Duodenal mucosa (tissue), 2 donors: ENCODE results near the gene IMPA2.
A peak's percentile ranks its signal among the peaks of the same experiment; 100 is the strongest.
"Not testable (repeated sequence)": the region's sequence is repeated elsewhere in the genome, so short reads cannot be mapped to it uniquely, and the experiment has no call there.

Source experiments
- H3K27ac ChIP-seq: one replicate; pipeline ENCODE4 v1.7.0; 2013; ENCODE audit warnings: low read depth, low read length
- H3K27me3 ChIP-seq, 2 donors: one replicate each; pipeline ENCODE4 v1.7.0; 2013; ENCODE audit warnings: low read length in 2 of 2, control low read depth in 1 of 2; ENCODE audit not compliant: insufficient read depth in 2 of 2, control insufficient read depth in 1 of 2
- H3K36me3 ChIP-seq, 2 donors: one replicate each; pipeline ENCODE4 v1.7.0; 2013; ENCODE audit warnings: low read length in 2 of 2, control low read depth in 1 of 2; ENCODE audit not compliant: insufficient read depth in 2 of 2, control insufficient read depth in 1 of 2
- H3K4me1 ChIP-seq, 2 donors: one replicate each; pipeline ENCODE4 v1.7.0; 2013; ENCODE audit warnings: low read length in 2 of 2, control low read depth in 1 of 2; ENCODE audit not compliant: insufficient read depth in 2 of 2, control insufficient read depth in 1 of 2
- H3K4me3 ChIP-seq, 2 donors: one replicate each; pipeline ENCODE4 v1.7.0; 2013; ENCODE audit warnings: low read length in 2 of 2, low read depth in 1 of 2
- H3K9ac ChIP-seq, 2 donors: one replicate each; pipeline ENCODE4 v1.7.0; 2013; ENCODE audit warnings: low read length in 2 of 2, low read depth in 1 of 2
- H3K9me3 ChIP-seq, 2 donors: one replicate each; pipeline ENCODE4 v1.7.0; 2013; ENCODE audit warnings: low read length in 2 of 2, control low read depth in 1 of 2; ENCODE audit not compliant: control insufficient read depth in 1 of 2

IMPA2 gene

DNA sequence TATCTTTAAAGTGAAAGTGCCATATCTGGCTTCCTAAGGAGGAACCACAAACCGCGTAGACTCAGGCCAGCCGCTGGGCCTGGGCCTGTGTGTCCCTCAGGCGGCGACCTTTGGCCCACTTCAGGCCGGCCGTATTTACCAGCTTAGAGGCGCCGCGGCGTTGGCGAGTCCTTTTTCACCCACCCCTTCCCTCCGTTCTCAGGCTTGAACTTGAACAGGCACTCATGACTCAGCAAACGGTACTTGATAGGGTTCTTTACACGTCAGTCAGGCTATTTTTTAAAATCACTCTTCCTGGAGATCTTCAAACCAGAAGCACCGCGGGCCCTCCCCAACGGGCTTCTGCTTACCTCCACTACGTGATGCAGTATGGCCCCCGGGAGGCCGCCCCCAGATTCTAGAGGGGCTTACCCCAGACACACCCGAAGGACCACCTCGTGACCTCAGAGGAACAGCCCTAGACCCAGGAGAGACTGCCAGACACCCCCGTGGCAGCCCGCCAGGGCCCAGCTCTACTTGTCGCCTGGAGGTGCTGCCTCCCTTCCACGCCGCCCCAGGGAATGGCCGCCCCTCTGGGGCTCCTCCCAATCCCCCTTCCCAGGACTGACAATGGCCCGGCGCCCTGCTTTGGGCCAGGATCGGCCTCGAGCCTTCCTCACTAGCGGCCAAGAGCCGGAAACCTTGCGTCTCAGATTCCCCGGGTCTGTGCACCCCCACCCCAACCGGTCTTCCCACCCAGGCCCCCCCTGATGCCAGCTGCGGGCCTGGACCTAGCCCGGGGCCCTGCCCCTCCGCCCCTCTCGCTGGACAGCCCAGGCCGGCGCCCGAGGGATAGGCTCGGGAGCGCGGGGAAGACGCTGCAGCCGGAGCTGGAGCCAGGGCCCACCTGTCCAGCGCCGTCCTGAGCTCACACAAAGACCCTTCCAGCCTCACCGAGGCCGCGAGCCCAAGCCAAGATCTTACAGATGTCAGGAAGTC, 33.8 kb upstream of the IMPA2 start:
- Histone ChIP-seq H3K27me3 (no peaks in the 10 kb centered on the region), H3K27ac (peak overlapping the region; percentile 81), H3K9ac (peak overlapping the region; percentile 69 to 77), H3K4me3 (peak overlapping the region; percentile 71 to 76), H3K36me3 (no peaks in the 10 kb centered on the region), H3K9me3 (no peaks in the 10 kb centered on the region), H3K4me1 (peaks cover 6 to 7% of the 10 kb centered on the region in 2 donors)

DNA sequence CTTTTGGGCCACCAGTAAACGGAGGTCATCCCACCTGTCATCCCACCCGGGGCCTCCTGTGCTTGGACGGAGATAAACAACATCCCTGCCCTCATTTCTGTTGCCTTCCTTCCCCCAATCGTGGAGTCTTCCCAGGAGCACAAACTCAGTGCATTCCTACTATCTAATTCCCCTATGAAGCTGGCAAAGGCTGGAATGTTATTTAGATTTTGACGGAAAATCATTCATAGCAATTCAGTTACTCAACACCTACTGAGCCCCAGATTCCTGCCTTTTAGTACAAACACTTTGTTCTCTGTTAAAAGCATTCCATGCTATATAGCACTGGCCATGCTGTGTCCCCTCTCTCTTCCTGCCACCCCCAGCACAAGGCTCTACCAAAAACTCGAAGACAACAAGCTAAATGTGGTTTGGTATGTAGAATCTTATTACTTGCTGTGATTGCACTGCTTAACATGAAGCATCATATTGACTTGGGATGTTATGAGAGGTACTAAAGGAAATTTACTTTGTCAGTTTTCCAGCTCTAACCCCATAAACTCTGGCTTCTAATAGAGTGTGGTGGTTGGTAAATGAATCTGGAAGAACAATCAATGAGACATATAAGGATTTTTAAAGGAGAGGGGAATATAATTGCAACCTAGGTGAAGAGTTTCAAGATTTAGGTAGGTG, 32.3 kb upstream of the IMPA2 start:
- Histone ChIP-seq H3K4me3 (no peak overlapping the region), H3K36me3 (no peaks in the 10 kb centered on the region), H3K9me3 (no peaks in the 10 kb centered on the region), H3K27ac (no peak overlapping the region), H3K27me3 (no peaks in the 10 kb centered on the region), H3K9ac (no peak overlapping the region), H3K4me1 (peaks cover 6 to 7% of the 10 kb centered on the region in 2 donors)

DNA sequence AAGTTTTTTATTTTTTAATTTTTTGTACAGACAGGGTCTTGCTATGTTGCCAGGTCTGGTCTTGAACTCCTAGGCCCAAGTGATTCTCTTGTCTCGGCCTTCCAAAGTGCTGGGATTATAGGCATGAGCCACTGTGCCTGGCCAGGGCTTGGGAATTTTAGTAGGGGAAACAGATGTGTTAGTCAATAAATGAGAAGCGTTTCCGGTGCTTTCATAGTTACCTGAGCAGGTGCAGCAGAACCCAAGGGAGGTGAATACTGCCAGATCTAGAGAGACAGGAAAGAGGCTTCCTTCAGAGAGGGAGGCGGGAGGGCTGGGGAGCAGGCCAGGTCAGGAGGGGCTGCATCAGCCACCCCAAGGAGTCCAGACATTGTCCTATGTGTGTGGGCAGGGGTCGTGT, 30.5 kb upstream of the IMPA2 start:
- H3K9ac ChIP-seq, result no peak overlapping the region
- H3K27me3 ChIP-seq, result no peaks in the 10 kb centered on the region
- H3K4me1 ChIP-seq, result peaks cover 6 to 7% of the 10 kb centered on the region in 2 donors
- H3K36me3 ChIP-seq, result no peaks in the 10 kb centered on the region
- no peak overlapping the region for H3K27ac ChIP-seq
- no peaks in the 10 kb centered on the region for H3K9me3 ChIP-seq
- no peak overlapping the region for H3K4me3 ChIP-seq

DNA sequence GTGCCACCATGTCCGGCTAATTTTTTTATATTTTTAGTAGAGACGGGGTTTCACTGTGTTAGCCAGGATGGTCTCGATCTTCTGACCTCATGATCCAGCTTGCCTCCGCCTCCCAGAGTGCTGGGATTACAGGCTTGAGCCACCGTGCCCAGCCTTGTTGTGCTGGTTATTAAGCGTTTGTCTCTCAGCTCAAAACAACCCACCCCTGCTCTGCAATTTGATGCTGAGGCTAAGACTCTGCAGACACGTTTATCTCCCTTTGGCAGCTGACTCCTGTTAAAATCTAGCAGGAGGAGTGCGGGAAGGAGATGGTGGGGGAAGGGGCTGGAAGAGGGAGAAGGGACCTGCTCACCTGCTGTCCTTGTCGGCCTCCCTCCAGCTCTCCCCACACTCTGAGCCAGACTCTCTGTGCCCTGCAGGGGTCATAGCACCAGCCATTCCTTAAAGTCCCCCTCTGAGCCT, 29.9 kb upstream of the IMPA2 start:
- Histone ChIP-seq H3K9me3 (peaks cover 0 to under 1% of the 10 kb centered on the region in 2 donors), H3K9ac (no peak overlapping the region), H3K4me1 (peaks cover 5 to 6% of the 10 kb centered on the region in 2 donors), H3K36me3 (no peaks in the 10 kb centered on the region), H3K4me3 (no peak overlapping the region), H3K27me3 (no peaks in the 10 kb centered on the region), H3K27ac (no peak overlapping the region)

DNA sequence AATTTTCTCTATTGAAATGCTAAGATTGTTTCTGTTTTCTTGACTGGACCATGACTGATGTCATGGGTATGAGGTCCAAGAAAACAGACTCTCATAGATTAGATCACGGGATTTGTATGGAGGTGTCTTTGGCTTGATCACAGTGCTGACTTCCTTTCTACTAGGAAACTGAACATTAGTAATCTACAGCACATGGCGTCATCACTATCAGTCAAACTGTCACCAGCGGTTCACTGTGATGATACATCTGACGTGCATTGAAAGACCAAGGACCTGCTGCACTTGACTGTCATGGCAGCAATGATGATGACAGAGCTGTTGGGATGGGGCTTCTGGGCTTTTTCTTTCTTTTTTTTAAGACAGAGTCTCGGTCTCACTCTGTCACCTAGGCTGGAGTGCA, 28.2 kb upstream of the IMPA2 start:
- no peak overlapping the region for H3K27ac ChIP-seq
- no peaks in the 10 kb centered on the region for H3K27me3 ChIP-seq
- no peak overlapping the region for H3K9ac ChIP-seq
- no peak overlapping the region for H3K4me3 ChIP-seq
- H3K4me1 ChIP-seq, result no peaks in the 10 kb centered on the region
- peaks cover 7 to 15% of the 10 kb centered on the region in 2 donors for H3K9me3 ChIP-seq
- no peaks in the 10 kb centered on the region for H3K36me3 ChIP-seq

DNA sequence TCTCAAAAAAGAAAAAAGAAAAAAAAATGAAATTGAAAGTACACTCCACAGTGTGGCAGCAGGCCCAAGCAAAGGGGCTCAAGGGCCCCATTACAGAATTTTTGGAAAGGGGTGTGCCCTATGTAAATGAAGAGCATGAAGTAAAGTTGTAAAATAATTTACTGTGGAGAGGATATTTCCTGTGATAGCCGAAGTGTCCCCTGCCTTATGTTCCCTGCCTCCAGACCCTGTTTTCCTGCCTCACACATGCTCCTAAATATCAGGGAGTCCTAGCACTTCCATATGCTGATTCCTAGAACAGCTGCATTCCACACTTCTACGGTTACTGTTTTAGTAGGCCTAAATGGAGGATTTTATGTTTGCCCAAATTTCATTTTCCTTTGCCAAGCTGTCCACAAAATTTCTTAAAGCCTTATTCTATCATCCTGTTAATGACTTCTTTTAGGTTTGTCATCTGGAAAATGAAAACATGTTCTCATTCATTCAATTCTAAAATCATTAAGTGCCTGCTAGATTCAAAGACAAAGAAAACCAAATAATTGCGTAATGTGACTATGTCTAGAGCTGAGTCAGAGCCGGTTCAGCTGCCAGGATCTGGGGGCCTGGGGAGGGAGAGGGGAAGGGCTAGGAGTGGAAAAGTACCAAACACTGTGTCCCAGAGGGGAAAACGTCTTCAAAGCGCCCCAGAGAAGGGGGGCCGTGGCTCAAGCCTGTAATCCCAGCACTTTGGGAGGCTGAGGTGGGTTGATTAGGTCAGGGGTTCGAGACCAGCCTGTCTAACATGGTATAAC, 25.9 kb upstream of the IMPA2 start:
- Histone ChIP-seq H3K4me3 (no peak overlapping the region), H3K4me1 (no peaks in the 10 kb centered on the region), H3K36me3 (no peaks in the 10 kb centered on the region), H3K9ac (no peak overlapping the region), H3K27ac (no peak overlapping the region), H3K27me3 (no peaks in the 10 kb centered on the region), H3K9me3 (peaks cover 7 to 15% of the 10 kb centered on the region in 2 donors)

DNA sequence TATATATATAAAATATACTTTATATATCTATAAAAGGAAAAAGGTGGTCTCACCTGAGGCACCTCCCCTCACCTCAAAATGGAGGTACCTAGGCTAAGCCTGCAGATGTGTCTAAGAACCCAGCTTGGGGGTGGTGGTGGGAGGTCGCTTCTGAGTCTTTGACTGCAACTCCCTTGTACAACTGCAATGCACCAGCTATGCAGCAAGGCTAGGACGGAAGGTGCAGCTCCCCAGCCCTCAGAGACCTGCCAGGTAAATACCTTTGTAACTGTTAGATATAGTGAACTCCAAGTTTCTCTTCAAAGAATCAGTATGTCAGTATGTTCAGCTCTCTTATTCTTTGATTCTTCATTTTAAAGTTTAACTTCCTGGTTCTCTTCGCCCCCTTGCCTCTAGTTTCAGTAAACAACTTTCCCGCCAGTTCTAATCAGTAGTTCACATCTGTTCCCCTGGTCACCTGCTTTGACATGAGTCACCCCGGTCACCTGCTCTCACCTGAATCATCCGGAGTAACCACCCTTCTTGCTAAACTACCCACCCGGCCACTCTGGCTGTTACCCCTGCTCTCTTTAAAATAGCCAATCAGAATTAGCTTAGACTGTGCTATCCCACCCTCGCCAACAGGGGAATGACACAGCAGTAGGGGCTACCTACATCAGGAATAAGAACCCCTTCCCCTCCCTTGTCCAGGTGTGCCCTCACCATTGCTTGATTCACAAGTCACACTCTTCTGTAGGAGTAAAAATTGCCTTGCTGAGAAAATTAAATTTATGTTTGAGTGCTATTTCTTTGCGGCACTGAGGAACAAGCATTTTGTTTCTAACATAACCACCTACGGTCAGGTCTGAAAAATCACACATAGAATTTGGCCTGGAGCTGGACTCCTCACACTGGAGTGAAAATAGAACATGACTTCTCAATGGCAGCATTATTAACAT, 24.7 kb upstream of the IMPA2 start:
- no peaks in the 10 kb centered on the region for H3K36me3 ChIP-seq
- H3K9me3 ChIP-seq, result peaks cover 7 to 15% of the 10 kb centered on the region in 2 donors
- H3K4me1 ChIP-seq, result no peaks in the 10 kb centered on the region
- H3K9ac ChIP-seq, result no peak overlapping the region
- H3K4me3 ChIP-seq, result no peak overlapping the region
- H3K27me3 ChIP-seq, result no peaks in the 10 kb centered on the region
- no peak overlapping the region for H3K27ac ChIP-seq

DNA sequence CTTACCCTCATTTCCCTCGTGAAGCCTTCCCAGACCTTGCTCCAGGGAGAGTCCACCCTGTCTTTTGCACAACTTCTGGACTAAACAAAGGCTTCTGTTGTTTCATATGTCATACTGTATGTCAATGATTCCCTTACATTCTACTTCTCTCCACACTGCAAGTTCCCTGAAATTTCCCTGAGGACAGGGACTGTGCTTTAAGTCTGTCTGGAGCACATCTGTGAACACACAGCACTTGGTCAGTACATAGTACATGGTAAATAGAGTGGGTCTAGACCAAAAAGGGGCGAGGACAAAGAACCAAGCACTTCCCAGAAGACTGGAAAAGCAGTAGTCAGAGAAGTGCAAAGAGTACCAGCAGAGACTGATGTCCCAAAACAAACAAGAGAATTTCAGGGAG, 23.7 kb upstream of the IMPA2 start:
- Histone ChIP-seq H3K4me3 (no peak overlapping the region), H3K27ac (no peak overlapping the region), H3K36me3 (no peaks in the 10 kb centered on the region), H3K27me3 (no peaks in the 10 kb centered on the region), H3K9ac (no peak overlapping the region), H3K4me1 (no peaks in the 10 kb centered on the region), H3K9me3 (peaks cover 7 to 15% of the 10 kb centered on the region in 2 donors)

DNA sequence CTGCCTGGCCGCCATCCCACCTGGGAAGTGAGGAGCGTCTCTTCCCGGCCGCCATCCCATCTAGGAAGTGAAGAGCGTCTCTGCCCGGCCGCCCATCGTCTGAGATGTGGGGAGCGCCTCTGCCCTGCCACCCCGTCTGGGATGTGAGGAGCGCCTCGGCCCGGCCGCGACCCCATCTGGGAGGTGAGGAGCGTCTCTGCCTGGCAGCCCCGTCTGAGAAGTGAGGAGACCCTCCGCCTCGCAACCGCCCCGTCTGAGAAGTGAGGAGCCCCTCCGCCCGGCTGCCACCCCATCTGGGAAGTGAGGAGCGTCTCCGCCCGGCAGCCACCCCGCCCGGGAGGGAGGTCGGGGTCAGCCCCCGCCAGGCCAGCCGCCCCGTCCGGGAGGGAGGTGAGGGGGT, 21.7 kb upstream of the IMPA2 start:
- not testable (repeated sequence) for H3K4me3 ChIP-seq

More for the DNA sequence above, 21.7 kb upstream of the IMPA2 start:
- H3K9me3 ChIP-seq, result peaks cover 7 to 15% of the 10 kb centered on the region in 2 donors
- H3K27ac ChIP-seq, H3K36me3 ChIP-seq, H3K9ac ChIP-seq, H3K27me3 ChIP-seq, H3K4me1 ChIP-seq: not testable (repeated sequence)
